ENCODE data around the gene PMF1. TPM values are rescaled to one million over a fixed set of nuclear protein-coding genes. Genes with fewer than 3 reads are reported as not detected.

Gene PMF1
- total and polyA plus RNA-seq, 4 donors: 24.7 to 63.5 (median 36.9) TPM

DNA sequence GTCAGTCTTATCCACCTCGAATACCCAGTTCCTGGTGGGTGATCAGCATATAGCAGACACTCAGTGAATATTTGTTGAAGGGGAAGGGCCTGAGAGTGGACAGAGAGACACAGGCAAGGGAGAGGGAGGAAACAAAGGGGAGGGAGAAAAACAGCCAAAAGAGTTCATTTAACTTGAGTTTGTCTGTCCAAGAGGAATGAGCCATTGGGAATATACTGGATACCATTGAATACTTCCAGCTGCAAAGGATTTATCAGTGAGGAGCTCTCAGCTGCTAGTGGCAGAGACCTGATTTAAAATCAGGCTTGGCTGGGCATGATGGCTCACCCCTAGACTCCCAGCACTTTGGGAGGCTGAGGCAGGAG, 17.6 kb downstream of the PMF1 start:
- no peak overlapping the region for H3K9ac ChIP-seq (ENCODE audit: low read depth in 1 of 2, low read length in 2 of 2)
- H3K4me1 ChIP-seq (ENCODE audit: control insufficient read depth in 4 of 4, insufficient read depth in 4 of 4, low read length in 3 of 4): peaks cover 0 to 2% (median 0%) of the 10 kb centered on the region in 4 donors
- WGBS: 95% methylated on average over 1 of the region's 1 CpG
- H3K9me3 ChIP-seq (ENCODE audit: control insufficient read depth in 4 of 4, low read length in 3 of 4): no peaks in the 10 kb centered on the region
- H3K27ac ChIP-seq (ENCODE audit: low read depth in 1 of 2, low read length in 2 of 2): no peak overlapping the region
- no peak for DNase-seq (ENCODE audit: low spot score)
- H3K36me3 ChIP-seq (ENCODE audit: control insufficient read depth in 4 of 4, insufficient read depth in 3 of 4, low read depth in 1 of 4, low read length in 3 of 4): peaks cover 3 to 26% (median 13%) of the 10 kb centered on the region in 4 donors
- no peaks in the 10 kb centered on the region for H3K27me3 ChIP-seq (ENCODE audit: control insufficient read depth in 4 of 4, insufficient read depth in 4 of 4, low read length in 3 of 4)
- no peak for TF ChIP-seq SP1 (IDR thresholded peaks at IDR 0.05)
- TF ChIP-seq, protein P1, sequence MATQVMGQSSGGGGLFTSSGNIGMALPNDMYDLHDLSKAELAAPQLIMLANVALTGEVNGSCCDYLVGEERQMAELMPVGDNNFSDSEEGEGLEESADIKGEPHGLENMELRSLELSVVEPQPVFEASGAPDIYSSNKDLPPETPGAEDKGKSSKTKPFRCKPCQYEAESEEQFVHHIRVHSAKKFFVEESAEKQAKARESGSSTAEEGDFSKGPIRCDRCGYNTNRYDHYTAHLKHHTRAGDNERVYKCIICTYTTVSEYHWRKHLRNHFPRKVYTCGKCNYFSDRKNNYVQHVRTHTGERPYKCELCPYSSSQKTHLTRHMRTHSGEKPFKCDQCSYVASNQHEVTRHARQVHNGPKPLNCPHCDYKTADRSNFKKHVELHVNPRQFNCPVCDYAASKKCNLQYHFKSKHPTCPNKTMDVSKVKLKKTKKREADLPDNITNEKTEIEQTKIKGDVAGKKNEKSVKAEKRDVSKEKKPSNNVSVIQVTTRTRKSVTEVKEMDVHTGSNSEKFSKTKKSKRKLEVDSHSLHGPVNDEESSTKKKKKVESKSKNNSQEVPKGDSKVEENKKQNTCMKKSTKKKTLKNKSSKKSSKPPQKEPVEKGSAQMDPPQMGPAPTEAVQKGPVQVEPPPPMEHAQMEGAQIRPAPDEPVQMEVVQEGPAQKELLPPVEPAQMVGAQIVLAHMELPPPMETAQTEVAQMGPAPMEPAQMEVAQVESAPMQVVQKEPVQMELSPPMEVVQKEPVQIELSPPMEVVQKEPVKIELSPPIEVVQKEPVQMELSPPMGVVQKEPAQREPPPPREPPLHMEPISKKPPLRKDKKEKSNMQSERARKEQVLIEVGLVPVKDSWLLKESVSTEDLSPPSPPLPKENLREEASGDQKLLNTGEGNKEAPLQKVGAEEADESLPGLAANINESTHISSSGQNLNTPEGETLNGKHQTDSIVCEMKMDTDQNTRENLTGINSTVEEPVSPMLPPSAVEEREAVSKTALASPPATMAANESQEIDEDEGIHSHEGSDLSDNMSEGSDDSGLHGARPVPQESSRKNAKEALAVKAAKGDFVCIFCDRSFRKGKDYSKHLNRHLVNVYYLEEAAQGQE (IDR thresholded peaks at IDR 0.05): no peak
- TF ChIP-seq, protein P2, sequence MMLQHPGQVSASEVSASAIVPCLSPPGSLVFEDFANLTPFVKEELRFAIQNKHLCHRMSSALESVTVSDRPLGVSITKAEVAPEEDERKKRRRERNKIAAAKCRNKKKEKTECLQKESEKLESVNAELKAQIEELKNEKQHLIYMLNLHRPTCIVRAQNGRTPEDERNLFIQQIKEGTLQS (IDR thresholded peaks at IDR 0.05): no peak
- TF ChIP-seq, protein P3, sequence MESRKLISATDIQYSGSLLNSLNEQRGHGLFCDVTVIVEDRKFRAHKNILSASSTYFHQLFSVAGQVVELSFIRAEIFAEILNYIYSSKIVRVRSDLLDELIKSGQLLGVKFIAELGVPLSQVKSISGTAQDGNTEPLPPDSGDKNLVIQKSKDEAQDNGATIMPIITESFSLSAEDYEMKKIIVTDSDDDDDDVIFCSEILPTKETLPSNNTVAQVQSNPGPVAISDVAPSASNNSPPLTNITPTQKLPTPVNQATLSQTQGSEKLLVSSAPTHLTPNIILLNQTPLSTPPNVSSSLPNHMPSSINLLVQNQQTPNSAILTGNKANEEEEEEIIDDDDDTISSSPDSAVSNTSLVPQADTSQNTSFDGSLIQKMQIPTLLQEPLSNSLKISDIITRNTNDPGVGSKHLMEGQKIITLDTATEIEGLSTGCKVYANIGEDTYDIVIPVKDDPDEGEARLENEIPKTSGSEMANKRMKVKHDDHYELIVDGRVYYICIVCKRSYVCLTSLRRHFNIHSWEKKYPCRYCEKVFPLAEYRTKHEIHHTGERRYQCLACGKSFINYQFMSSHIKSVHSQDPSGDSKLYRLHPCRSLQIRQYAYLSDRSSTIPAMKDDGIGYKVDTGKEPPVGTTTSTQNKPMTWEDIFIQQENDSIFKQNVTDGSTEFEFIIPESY (IDR thresholded peaks at IDR 0.05): no peak
- H3K4me3 ChIP-seq (ENCODE audit: low read depth in 1 of 3, low read length in 3 of 3): no peak overlapping the region

DNA sequence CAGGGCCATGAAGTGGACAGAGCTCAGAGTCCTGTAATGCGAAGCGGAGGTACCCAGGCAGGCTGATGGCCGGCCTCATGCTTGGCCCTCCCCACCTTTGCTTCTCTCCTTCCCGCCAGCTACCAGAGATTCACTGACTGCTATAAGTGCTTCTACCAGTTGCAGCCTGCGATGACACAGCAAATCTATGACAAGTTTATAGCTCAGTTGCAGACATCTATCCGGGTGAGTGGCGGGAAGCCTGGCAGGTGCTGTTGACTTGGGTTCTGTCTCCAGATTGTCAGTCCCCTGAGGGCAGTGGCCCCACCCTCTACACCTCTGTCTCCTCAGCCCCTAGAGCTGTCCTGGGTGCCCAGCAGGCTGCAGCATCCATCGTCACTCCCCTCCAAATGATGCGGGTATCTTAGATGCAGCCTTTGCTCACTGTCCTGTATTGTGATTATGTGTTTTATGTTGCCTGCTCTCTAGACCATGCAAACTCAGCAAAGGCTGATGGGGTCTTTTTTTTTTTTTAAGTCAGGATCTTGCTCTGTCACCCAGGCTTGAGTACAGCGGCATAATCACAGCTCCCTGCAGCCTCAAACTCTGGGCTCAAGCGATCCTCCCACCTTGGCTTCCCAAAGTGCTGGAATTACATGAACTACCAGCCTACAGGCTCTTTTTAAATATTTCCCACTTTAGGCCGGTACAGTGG, 19.5 kb downstream of the PMF1 start:
- no peaks in the 10 kb centered on the region for H3K27me3 ChIP-seq (ENCODE audit: control insufficient read depth in 4 of 4, insufficient read depth in 4 of 4, low read length in 3 of 4)
- no peaks in the 10 kb centered on the region for H3K9me3 ChIP-seq (ENCODE audit: control insufficient read depth in 4 of 4, low read length in 3 of 4)
- TF ChIP-seq HNF4A (conservative IDR thresholded peaks at IDR 0.05): no peak
- TF ChIP-seq RXRA (IDR thresholded peaks at IDR 0.05): no peak
- no peaks in the 10 kb centered on the region for H3K4me1 ChIP-seq (ENCODE audit: control insufficient read depth in 4 of 4, insufficient read depth in 4 of 4, low read length in 3 of 4)
- peaks cover 8 to 43% (median 20%) of the 10 kb centered on the region in 4 donors for H3K36me3 ChIP-seq (ENCODE audit: control insufficient read depth in 4 of 4, insufficient read depth in 3 of 4, low read depth in 1 of 4, low read length in 3 of 4)
- no peak overlapping the region for H3K4me3 ChIP-seq (ENCODE audit: low read depth in 1 of 3, low read length in 3 of 3)
- no peak overlapping the region for H3K9ac ChIP-seq (ENCODE audit: low read depth in 1 of 2, low read length in 2 of 2)
- no peak for DNase-seq (ENCODE audit: low spot score)
- WGBS: 95% methylated on average over 12 of the region's 12 CpGs
- no peak overlapping the region for H3K27ac ChIP-seq (ENCODE audit: low read depth in 1 of 2, low read length in 2 of 2)

DNA sequence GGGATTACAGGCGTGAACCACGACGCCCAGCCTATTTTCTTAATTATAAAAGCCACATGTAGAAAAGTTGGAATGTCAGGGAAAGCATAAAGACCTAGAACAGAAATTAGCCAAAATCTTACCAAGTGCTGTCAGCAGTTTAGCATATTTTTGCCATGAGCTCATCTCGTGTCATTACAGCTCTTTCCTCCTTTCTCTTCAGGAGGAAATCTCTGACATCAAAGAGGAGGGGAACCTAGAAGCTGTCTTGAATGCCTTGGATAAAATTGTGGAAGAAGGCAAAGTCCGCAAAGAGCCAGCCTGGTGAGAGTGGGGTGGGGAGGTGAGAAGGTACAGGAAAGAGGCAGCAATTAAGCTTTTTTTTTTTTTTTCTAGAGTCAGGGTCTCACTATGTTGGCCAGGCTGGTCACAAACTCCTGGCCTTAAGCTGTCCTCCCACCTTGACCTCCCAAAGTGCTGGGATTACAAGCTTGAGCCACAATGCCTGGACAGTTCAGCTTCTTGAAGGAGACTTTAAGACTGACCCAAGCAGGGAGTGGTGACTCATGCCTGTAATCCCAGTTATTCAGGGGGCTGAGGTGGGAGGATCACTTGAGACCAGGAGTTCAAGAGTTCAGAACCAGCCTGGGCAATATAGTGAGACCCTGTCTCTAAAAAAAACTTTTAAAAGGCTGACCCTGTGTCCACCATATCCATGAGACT, 20.8 kb downstream of the PMF1 start:
- WGBS: 90% methylated on average over 5 of the region's 5 CpGs
- H3K9ac ChIP-seq (ENCODE audit: low read depth in 1 of 2, low read length in 2 of 2): no peak overlapping the region
- no peak for TF ChIP-seq NR2F2 (IDR thresholded peaks at IDR 0.05)
- TF ChIP-seq TAF1 (conservative IDR thresholded peaks at IDR 0.05): no peak
- TF ChIP-seq, protein P4, sequence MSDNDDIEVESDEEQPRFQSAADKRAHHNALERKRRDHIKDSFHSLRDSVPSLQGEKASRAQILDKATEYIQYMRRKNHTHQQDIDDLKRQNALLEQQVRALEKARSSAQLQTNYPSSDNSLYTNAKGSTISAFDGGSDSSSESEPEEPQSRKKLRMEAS (IDR thresholded peaks at IDR 0.05): no peak
- no peak for TF ChIP-seq HNF4G (IDR thresholded peaks at IDR 0.05)
- TF ChIP-seq, protein P3 (IDR thresholded peaks at IDR 0.05): no peak
- TF ChIP-seq FOXA2 (IDR thresholded peaks at IDR 0.05): no peak
- TF ChIP-seq YY1 (IDR thresholded peaks at IDR 0.05): no peak
- TF ChIP-seq HNF4A (conservative IDR thresholded peaks at IDR 0.05): no peak
- TF ChIP-seq, protein P1 (IDR thresholded peaks at IDR 0.05): no peak
- TF ChIP-seq SP1 (IDR thresholded peaks at IDR 0.05): no peak
- TF ChIP-seq FOXA1 (IDR thresholded peaks at IDR 0.05): no peak
- TF ChIP-seq RAD21 (IDR thresholded peaks at IDR 0.05): no peak

More for the DNA sequence above, 20.8 kb downstream of the PMF1 start:
- Histone ChIP-seq H3K4me3 (ENCODE audit: low read depth in 1 of 3, low read length in 3 of 3) (no peak overlapping the region), H3K27me3 (ENCODE audit: control insufficient read depth in 4 of 4, insufficient read depth in 4 of 4, low read length in 3 of 4) (no peaks in the 10 kb centered on the region), H3K9me3 (ENCODE audit: control insufficient read depth in 4 of 4, low read length in 3 of 4) (no peaks in the 10 kb centered on the region), H3K36me3 (ENCODE audit: control insufficient read depth in 4 of 4, insufficient read depth in 3 of 4, low read depth in 1 of 4, low read length in 3 of 4) (peaks cover 10 to 50% (median 24%) of the 10 kb centered on the region in 4 donors), H3K4me1 (ENCODE audit: control insufficient read depth in 4 of 4, insufficient read depth in 4 of 4, low read length in 3 of 4) (no peaks in the 10 kb centered on the region), H3K27ac (ENCODE audit: low read depth in 1 of 2, low read length in 2 of 2) (no peak overlapping the region)
- no peak for DNase-seq (ENCODE audit: low spot score)

All from liver (tissue), 9 donors.